NCI-H82 treated with DMSO at 0.1 percent for 48 hours (cell line): ENCODE results near the gene ADCY10.

Experiments
- DNase-seq: peaks from one replicate; lab custom pipeline; 2025; ENCODE audit not compliant: unreplicated experiment; lab: John Stamatoyannopoulos, UW

The ADCY10 gene

DNA sequence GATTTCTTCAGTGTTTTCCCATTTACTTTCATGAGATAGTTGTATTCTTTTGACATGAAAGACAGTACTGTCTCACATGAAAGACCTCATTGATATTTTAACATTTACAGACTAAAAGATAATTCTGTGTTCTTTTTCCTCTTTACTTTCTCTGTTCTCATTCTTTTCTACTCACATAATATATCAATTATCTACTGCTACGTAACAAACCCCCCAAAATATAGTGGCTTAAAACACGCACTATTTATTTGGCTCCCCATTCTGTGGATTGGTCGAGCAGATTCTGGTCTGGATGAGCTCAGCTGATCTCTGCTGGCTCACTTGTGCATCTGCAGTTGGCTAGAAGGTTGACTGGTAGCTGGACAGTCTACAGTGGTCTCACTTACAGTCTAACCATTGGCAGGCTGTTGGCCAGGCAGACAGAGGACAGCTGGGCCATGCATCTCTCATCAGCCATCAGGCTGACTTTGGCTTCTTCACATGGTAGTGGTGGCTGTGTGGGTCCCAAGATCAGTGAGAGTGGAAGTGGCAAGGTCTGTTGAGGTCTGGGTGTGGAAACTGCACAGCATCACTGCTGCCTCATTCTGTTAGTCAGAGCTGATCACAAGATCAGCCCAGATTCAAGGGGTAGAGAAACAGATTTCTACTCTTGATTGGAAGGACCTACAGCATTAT, 128.9 kb downstream of the ADCY10 start:
- no peak for DNase-seq

DNA sequence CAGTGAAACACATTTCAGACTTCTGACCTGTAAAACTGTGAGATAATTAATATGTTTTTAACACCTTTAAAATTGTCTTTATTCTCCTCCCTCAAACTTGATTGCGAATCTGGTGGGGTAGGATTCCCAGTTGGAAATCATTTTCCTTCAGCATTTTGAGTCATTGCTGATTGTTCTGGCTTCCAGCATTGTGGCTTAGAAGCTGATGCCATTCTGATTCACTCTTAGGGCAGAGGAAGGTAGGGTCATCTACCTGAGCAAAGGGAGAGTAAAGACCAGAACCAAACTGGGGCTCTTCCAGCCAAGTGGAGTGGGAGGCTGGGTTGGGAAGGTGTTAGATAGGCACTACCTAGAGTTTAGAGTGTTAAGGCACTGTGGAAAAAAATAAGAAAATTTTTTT, 131.0 kb downstream of the ADCY10 start:
- DNase-seq: no peak

GRCh38 chr1:167781558-167781957, 132.4 kb downstream of the ADCY10 start:
- DNase-seq: no peak

- no peak for DNase-seq
Observed at GRCh38 chr1:167777269-167777650, 136.7 kb downstream of the ADCY10 start.

- no peak for DNase-seq
Observed at GRCh38 chr1:167776616-167777268, 137.2 kb downstream of the ADCY10 start.

GRCh38 chr1:167776151-167776550, 137.8 kb downstream of the ADCY10 start:
- no peak for DNase-seq

DNA sequence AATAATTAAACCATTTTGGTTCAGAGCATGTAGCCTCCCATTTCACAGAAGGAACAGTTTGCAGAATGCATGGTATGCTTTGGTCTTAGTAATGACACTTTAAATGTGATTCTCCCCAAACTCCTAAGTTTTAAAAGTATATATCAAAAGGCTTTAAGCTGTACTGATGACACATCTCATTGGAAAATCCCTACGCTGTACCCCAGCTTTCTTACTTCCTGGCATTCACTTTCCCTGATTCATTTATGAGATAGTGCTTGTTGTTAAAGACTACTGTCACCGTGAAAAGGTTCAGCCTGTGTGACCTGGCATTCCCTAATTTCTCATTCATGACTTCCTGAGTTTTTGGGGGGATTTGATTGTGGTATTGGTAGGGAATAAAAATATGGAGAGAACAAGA, 138.8 kb downstream of the ADCY10 start:
- DNase-seq: no peak

DNA sequence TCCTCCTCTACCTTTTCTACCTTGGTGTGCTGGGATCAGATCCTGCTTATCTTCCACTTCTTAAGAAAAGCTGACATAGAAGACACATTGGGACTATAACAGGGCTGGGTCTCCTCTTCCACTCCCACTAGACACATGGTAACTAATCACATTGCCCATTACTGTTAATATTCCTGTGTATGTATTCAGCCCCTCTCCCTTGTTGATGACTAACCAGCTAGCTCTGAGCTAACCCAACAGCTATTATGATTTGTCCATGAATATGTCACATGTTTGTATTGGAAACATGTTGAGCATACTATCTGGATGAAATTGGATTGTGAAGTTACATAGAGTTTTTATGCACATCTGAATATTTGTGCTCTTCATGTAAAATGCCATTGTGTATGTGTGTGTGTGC, 139.2 kb downstream of the ADCY10 start:
- no peak for DNase-seq

- no peak for DNase-seq
Observed at GRCh38 chr1:167773516-167773915, 140.4 kb downstream of the ADCY10 start.

DNA sequence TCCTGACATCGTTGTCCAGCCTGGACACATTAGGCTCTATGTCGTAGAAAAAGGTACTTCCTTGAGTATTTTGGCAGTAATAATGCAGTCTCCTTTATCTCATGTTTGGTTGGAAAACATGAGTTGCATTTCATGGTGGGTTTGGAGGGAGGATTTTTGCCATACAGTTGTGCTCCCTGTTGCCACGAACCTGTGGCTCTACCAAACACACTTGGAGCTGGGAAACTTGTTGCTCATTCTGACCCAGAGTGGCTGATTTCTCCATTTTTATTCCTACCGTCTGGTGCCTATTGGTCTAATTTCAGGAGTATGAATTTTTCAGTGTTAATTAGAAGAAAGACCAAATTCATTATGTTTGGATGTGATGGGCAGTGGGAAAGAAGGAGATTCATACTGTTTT, 141.5 kb downstream of the ADCY10 start:
- DNase-seq: no peak

DNA sequence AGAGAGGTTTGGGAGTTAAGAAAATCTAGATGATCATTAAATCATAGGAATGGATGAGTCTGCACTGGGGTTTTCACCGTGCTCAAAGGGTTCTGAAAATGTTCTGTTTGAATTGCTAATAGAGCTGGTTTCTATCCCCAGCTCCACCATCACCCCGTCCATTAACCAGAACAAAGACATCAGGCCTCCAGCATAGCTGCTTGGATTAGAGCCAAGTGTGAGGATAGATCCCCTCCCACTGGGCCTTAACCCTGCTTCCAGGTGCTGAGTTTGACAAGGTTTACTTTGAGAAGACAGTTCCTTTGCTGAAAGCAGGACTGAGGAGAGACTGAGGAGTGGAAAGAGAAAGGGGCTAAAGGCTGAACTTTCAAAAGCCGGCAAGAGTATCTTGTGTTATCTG, 143.8 kb downstream of the ADCY10 start:
- no peak for DNase-seq

DNA sequence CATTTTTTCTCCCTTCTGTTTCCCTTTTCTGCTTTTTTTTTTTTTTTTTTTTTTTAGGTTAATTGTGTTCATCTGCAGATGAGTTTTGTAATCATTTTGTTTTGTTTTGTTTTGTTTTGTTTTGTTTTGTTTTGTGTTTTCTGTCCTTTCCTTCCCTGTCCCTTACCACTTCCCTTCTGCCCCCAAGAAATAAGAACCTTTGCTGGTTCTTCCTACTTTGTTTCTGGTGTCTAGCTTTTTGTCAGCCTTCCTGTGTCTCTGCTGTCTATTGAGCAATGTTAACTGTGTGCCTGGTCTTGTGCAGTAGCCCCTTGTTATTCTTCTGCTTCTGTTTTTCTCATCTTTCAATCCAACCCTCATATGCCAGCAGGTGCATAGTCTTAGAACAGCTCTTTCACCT, 146.2 kb downstream of the ADCY10 start:
- DNase-seq: no peak

- no peak for DNase-seq
Observed at GRCh38 chr1:167766538-167766937, 147.4 kb downstream of the ADCY10 start.

DNA sequence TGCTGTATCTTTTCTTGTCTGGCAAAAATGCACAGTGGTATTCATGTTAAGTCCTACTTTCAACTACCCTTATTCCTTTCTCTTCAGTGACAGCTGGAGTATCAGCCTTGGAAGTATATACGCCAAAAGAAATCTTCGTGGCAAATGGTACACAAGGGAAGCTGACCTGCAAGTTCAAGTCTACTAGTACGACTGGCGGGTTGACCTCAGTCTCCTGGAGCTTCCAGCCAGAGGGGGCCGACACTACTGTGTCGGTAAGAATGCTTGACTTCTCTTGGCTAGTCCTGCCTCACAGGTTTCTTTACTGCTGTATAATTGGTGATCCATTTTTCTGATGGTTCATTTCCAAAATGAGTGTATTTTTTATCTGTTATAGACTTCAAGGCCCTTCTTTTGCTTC, 148.4 kb downstream of the ADCY10 start:
- DNase-seq: no peak

- DNase-seq: no peak
Observed at GRCh38 chr1:167764458-167765330, 149.2 kb downstream of the ADCY10 start.

DNA sequence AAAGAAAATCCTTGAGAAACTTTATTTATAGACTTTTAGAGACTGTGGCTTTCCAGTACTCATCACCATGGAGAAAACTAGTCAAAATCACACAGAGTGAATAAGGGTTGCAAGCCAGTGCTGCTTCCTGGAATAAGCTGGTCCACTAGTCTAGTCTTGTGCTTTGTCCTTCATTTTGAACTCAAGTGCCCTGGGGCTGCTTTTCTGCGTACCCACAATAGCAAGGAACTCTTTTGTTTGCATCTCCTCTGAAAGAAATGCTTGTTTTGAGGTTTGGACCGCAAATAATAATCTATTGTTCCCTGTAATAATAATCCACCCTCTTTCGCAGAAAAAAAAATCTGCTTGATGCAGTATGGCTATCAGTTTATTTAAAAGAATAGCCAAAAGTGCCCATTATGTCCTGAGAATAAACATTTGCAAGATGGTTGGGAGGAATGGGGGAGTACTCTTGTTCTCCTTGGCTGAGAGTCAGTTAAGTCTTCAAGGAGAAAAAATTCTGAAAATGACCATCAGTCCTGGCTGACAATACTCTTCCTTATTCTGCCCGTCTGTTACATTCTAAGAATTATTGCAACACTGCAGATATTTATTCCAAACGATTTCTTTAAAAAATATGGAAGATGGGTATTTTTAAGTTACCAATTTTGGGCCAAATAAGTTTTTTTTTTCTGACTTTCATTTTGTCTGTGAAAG, 150.3 kb downstream of the ADCY10 start:
- DNase-seq: no peak

DNA sequence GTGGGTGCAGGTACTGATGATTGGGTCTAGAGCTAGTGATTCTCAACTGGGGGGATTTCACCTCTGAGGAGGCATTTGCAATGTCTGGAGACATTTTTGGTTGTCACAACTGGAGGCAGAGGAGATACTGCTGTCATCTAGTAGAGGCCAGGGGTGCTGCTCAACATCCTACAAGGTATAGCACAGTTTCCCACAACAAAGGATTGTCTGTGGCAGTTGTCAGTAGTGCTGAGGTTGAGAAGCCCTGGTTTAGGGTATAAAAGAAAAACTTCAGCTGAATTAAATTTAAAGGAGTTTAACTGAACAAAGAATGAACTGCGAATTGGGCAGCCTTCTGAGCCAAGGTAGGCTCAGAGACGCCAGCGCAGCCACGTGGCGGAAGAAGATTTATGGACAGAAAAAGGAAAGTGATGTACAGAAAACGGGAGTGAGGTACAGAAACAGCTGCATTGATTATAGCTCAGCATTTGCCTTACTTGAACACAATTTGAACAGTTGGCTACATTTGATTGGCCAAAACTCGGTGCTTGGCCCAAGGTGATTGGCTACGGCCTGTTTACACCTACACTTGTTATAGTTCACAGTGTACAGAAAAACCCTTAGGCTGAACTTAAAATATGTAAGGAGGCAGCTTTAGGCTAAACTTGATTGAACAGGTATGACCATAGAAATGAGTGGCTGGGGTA, 151.7 kb downstream of the ADCY10 start:
- no peak for DNase-seq

DNA sequence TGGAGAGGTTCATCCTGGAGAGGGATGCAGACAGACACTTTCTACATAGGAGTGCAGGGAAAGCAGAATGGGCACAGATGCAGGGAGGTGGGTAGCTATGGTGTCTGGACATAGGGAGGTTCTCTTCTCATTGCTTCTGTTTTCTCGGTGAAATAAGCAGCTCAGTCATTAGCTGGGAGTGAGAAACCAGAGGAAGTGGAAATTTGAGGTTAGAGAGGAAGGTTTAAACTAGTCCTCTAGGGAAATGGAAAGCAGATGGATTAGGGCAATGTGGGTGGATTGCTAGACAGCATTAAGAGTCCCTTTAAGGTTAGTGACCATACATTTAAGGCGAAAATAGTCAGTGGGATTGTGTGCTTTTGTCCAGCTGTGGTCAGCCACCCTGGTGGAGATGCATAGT, 152.5 kb downstream of the ADCY10 start:
- no peak for DNase-seq
